Measurements from ENCODE around the gene CTNNAL1. TPM values are rescaled to one million over a fixed set of nuclear protein-coding genes. Genes with fewer than 3 reads are reported as not detected.

Gene CTNNAL1
- total and polyA plus RNA-seq, 9 of the 15 experiments (the other 6 are each of a cell fraction or from before 2014, with no cell fraction given): 23.2 to 78.0 (median 46.7) TPM

DNA sequence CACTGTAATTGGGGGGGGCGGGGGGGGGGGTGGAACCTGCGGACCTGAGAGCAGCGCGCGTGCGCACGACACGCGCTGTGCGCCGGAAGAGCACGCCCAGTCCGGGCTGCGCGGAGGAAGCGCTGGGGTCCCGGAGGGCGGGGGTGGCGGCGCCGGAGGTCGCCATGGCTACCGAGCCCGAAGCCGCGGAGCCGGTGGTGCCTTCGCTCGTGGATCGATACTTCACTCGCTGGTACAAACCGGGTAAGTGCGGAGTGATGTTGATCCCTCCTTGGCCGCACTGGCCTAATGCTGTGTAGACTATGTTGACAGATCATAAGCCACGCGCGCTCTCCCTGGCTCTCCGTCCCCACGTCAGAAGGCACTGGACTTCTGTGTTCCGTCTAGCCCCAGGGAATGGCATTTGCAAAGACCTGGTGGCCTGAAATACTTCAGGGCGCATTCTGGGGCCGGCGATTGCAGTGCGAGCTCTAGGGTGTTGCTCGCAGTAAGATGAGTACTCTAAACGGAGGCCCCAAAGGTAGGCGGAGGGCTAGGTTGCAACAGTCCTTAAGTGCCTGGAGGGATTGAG is 78.9 kb downstream of the CTNNAL1 start, which contains the start of gene ABITRAM (continued):
- TF ChIP-seq, protein P1, sequence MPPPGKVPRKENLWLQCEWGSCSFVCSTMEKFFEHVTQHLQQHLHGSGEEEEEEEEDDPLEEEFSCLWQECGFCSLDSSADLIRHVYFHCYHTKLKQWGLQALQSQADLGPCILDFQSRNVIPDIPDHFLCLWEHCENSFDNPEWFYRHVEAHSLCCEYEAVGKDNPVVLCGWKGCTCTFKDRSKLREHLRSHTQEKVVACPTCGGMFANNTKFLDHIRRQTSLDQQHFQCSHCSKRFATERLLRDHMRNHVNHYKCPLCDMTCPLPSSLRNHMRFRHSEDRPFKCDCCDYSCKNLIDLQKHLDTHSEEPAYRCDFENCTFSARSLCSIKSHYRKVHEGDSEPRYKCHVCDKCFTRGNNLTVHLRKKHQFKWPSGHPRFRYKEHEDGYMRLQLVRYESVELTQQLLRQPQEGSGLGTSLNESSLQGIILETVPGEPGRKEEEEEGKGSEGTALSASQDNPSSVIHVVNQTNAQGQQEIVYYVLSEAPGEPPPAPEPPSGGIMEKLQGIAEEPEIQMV (tag; conservative IDR thresholded peaks at IDR 0.05; ENCODE audit: low read depth): no peak
- TF ChIP-seq ATF1 (CRISPR knock-in tag; IDR thresholded peaks at IDR 0.05) (no peak), ATF1 (tag; IDR thresholded peaks at IDR 0.05) (peak; percentile 86), ZNF354B (CRISPR knock-in tag; IDR thresholded peaks at IDR 0.05) (no peak), ZNF23 (CRISPR knock-in tag; IDR thresholded peaks at IDR 0.05) (0 out of 2 replicates have a peak, but pooled peaks have one; percentile 28), ELF2 (CRISPR knock-in tag; IDR thresholded peaks at IDR 0.05) (peak; percentile 77), EGR1 (conservative IDR thresholded peaks at IDR 0.05) (peak; percentile 88), ZKSCAN8 (CRISPR knock-in tag; IDR thresholded peaks at IDR 0.05) (no peak), ZNF274 (IDR thresholded peaks at IDR 0.05; ENCODE audit: borderline replicate concordance, low read depth, low read length) (no peak)
- TF ChIP-seq, protein P2, sequence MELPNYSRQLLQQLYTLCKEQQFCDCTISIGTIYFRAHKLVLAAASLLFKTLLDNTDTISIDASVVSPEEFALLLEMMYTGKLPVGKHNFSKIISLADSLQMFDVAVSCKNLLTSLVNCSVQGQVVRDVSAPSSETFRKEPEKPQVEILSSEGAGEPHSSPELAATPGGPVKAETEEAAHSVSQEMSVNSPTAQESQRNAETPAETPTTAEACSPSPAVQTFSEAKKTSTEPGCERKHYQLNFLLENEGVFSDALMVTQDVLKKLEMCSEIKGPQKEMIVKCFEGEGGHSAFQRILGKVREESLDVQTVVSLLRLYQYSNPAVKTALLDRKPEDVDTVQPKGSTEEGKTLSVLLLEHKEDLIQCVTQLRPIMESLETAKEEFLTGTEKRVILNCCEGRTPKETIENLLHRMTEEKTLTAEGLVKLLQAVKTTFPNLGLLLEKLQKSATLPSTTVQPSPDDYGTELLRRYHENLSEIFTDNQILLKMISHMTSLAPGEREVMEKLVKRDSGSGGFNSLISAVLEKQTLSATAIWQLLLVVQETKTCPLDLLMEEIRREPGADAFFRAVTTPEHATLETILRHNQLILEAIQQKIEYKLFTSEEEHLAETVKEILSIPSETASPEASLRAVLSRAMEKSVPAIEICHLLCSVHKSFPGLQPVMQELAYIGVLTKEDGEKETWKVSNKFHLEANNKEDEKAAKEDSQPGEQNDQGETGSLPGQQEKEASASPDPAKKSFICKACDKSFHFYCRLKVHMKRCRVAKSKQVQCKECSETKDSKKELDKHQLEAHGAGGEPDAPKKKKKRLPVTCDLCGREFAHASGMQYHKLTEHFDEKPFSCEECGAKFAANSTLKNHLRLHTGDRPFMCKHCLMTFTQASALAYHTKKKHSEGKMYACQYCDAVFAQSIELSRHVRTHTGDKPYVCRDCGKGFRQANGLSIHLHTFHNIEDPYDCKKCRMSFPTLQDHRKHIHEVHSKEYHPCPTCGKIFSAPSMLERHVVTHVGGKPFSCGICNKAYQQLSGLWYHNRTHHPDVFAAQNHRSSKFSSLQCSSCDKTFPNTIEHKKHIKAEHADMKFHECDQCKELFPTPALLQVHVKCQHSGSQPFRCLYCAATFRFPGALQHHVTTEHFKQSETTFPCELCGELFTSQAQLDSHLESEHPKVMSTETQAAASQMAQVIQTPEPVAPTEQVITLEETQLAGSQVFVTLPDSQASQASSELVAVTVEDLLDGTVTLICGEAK (IDR thresholded peaks at IDR 0.05): peak; percentile 88
- TF ChIP-seq, protein P2 (CRISPR knock-in tag; IDR thresholded peaks at IDR 0.05): no peak
- TF ChIP-seq, protein P3, sequence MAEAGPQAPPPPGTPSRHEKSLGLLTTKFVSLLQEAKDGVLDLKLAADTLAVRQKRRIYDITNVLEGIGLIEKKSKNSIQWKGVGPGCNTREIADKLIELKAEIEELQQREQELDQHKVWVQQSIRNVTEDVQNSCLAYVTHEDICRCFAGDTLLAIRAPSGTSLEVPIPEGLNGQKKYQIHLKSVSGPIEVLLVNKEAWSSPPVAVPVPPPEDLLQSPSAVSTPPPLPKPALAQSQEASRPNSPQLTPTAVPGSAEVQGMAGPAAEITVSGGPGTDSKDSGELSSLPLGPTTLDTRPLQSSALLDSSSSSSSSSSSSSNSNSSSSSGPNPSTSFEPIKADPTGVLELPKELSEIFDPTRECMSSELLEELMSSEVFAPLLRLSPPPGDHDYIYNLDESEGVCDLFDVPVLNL (CRISPR knock-in tag; IDR thresholded peaks at IDR 0.05; ENCODE audit: low read depth): no peak
- TF ChIP-seq, protein P4, sequence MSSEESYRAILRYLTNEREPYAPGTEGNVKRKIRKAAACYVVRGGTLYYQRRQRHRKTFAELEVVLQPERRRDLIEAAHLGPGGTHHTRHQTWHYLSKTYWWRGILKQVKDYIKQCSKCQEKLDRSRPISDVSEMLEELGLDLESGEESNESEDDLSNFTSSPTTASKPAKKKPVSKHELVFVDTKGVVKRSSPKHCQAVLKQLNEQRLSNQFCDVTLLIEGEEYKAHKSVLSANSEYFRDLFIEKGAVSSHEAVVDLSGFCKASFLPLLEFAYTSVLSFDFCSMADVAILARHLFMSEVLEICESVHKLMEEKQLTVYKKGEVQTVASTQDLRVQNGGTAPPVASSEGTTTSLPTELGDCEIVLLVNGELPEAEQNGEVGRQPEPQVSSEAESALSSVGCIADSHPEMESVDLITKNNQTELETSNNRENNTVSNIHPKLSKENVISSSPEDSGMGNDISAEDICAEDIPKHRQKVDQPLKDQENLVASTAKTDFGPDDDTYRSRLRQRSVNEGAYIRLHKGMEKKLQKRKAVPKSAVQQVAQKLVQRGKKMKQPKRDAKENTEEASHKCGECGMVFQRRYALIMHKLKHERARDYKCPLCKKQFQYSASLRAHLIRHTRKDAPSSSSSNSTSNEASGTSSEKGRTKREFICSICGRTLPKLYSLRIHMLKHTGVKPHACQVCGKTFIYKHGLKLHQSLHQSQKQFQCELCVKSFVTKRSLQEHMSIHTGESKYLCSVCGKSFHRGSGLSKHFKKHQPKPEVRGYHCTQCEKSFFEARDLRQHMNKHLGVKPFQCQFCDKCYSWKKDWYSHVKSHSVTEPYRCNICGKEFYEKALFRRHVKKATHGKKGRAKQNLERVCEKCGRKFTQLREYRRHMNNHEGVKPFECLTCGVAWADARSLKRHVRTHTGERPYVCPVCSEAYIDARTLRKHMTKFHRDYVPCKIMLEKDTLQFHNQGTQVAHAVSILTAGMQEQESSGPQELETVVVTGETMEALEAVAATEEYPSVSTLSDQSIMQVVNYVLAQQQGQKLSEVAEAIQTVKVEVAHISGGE (CRISPR knock-in tag; IDR thresholded peaks at IDR 0.05): peak in 2 of 3 experiments; percentile 50 to 84; a peak in 3 of 6 replicates
